Fibroblast of villous mesenchyme (primary cell): Measurements from ENCODE around the gene RELCH. TPM values are rescaled to one million over a fixed set of nuclear protein-coding genes. Genes with fewer than 3 reads are reported as not detected.

Experiments used
- DNase-seq: peaks from one replicate; pipeline ENCODE4 v3.0.0-alpha.2; 2010; ENCODE audit warnings: low read depth
- H3K4me3 ChIP-seq: 2 replicates; pipeline ENCODE4 v1.5.1; 2011; ENCODE audit warnings: low read depth, mild to moderate bottlenecking, low read length
- total RNA-seq: library from RNA; depleted of rRNA; stranded (reverse); fragments of >200 nt; gene quantifications from 2 replicates; pipeline ENCODE4 v1.2.3, GENCODE V29; 2012
- TF ChIP-seq, protein P1 (sequence below): IDR thresholded peaks from 2 replicates; pipeline ENCODE4 v1.5.1; 2012; ENCODE audit warnings: low read depth, mild to moderate bottlenecking, low read length; ENCODE audit not compliant: insufficient read depth

The RELCH gene
- total RNA-seq, 1 donor, result 50.1 TPM

DNA sequence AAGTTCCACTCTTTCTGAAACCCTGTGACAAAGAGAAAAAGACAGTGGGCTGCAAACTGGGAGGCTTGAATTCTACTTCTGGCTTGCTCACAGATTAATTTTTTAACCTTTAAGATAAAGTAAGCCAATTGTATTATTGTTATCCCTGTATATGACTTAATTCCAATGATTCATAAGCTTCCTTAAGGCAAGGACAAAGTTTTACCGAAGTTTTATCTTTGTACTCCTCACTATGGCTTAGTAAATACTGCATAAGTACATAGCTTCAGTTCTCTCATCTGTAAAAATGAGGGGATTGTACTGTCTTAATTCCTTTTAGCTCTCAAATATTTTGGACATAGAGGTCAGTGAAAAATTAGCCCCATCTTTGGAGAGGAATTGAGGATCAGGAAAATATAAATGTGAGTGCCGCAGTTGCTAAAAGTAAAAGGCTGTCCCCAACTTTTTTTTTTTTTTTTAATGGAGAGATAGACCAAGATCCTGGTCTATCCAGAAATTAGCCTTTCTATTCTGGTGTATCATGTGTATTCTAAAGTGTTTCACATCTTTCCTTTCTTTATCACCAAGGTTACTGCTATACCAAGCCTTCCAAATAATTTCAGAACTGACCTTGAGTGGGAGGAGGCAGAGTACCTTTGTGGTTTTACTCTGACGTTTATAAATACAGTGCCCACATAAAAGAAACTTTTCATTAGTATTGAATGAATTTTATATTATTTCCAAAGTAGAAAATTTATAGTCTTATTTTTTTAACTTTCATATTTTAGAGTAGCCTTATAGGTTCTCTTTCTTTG, 13.3 kb downstream of the RELCH start:
- TF ChIP-seq, protein P1, sequence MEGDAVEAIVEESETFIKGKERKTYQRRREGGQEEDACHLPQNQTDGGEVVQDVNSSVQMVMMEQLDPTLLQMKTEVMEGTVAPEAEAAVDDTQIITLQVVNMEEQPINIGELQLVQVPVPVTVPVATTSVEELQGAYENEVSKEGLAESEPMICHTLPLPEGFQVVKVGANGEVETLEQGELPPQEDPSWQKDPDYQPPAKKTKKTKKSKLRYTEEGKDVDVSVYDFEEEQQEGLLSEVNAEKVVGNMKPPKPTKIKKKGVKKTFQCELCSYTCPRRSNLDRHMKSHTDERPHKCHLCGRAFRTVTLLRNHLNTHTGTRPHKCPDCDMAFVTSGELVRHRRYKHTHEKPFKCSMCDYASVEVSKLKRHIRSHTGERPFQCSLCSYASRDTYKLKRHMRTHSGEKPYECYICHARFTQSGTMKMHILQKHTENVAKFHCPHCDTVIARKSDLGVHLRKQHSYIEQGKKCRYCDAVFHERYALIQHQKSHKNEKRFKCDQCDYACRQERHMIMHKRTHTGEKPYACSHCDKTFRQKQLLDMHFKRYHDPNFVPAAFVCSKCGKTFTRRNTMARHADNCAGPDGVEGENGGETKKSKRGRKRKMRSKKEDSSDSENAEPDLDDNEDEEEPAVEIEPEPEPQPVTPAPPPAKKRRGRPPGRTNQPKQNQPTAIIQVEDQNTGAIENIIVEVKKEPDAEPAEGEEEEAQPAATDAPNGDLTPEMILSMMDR, result no peak
- H3K4me3 ChIP-seq, result no peak overlapping the region
- DNase-seq, result no peak

DNA sequence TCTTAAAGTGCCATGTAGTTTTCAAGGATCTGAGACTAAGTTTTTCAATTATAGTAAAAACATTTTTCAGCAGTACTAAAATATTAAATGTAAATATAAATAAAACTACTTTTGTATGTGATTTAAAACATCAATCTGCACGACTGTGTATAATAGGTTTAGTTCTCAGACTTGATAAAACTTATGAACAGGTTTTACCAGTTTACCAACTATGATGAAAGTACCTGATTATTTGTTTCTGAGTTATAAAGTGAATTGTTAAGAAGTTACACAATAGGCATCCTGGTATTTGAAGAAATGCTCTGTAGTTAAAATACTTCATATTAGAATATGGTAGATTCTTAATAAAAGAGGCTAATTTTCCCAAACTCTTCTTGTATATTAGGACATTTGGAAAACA, 14.8 kb downstream of the RELCH start:
- no peak for DNase-seq

DNA sequence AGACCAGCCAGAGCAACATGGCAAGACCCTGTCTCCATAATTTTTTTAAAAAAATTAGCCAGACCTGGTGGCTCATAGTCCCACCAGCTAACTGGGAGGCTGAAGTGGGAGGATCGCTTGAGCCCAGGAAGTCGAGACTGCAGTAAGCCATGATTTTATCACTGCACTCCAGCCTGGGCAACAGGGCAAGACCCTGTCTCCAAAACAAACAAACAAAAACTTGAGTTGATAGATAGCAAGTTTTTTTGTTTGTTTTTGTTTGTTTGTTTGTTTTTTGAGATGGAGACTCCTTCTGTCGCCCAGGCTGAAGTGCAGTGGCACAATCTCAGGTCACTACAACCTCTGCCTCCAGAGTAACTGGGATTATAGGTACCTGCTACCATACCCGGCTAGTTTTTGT, 18.8 kb downstream of the RELCH start:
- DNase-seq, result no peak
- H3K4me3 ChIP-seq, result no peak overlapping the region
- TF ChIP-seq, protein P1, result no peak

More for the DNA sequence above, 14.8 kb downstream of the RELCH start:
- no peak overlapping the region for H3K4me3 ChIP-seq
- TF ChIP-seq, protein P1, result no peak

DNA sequence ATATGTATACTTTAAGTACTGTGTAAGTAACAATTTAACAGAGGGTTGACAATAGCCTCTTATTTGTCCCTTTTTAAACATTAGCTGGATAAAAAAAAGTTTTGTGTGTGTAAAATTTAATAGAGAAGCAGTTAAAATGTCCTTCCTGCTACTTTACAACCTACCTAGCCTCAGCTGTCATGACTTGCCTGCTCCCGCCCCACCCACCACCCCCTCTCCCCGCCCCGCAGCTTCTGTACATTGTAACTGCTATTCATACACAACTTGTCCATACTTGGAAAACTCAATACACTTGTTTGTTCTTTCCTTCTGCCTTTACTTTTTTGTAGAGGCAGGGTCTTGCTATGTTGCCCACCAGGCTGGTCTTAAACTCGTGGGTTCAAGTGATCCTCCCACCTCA, 19.5 kb downstream of the RELCH start:
- TF ChIP-seq, protein P1, result no peak
- DNase-seq, result no peak
- H3K4me3 ChIP-seq, result no peak overlapping the region

DNA sequence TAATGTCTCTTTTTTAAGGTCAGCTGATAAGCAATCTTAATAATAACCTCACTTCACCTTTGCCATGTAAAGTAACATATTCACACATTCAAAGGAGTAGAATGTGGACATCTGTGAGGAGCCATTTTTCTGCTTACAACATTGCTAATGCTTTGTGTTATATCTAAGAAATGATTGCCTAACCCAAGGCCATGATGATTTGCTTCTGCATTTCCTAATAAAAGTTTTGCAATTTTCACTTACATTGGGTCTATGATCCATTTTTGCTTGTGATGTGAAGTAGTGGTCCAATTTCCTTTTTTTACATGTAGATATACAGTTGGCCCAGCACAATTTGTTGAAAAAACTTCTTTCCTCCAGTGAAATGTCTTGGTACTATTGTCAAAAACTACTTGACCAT, 22.0 kb downstream of the RELCH start:
- DNase-seq, result no peak
- TF ChIP-seq, protein P1, result no peak
- no peak overlapping the region for H3K4me3 ChIP-seq

DNA sequence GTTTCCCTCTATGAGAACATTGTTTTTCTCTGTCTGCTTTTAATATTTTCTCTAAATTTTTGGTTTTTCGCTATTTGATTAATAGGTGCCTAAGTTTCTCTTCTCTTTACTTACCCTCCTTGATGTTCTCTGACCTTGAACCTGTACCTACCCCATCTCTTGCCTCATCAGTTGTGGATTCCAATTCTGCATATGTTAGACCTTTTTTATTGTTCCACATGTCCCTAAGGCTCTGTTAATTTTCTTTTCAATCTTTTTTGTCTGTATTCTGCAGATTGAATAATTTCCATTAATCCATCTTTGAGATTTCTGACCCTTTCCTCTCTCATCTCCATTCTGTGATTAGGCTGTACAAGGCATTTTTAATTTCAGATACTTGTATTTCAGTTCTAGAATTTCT, 23.1 kb downstream of the RELCH start:
- no peak overlapping the region for H3K4me3 ChIP-seq
- no peak for DNase-seq
- TF ChIP-seq, protein P1, result no peak
